Right lobe of liver (tissue), 6 donors: ENCODE data around the gene CDC42SE1. TPM values are rescaled to one million over a fixed set of nuclear protein-coding genes. Genes with fewer than 3 reads are reported as not detected.

Experiments used
- ATAC-seq, 4 donors: fragments of 200-7000 bp; cut with Tn5 transposase; one replicate each; pipeline ENCODE4 v1.9.1; 2020; ENCODE audit warnings: mild to moderate bottlenecking in 4 of 4, moderate library complexity in 4 of 4
- DNase-seq, 3 donors: peaks; one replicate each; pipeline ENCODE4 v3.0.0-alpha.2; 2020
- H3K27ac ChIP-seq, 3 donors: fragments of 200-600 bp; one replicate each; pipeline ENCODE4 v1.8.0; 2022
- H3K27me3 ChIP-seq, 2 donors: fragments of 200-600 bp; one replicate each; pipeline ENCODE4 v1.8.0; 2022
- H3K36me3 ChIP-seq, 4 donors: fragments of 200-600 bp; sonication (generic) in 1 of 4; one replicate each; pipeline versions ENCODE4 v1.5.1 to v1.8.0; 2017 to 2022; ENCODE audit warnings: control low read depth in 1 of 4
- H3K4me1 ChIP-seq, 4 donors: fragments of 200-600 bp; sonication (generic) in 1 of 4; one replicate each; pipeline versions ENCODE4 v1.5.1 to v1.8.0; 2017 to 2022; ENCODE audit warnings: control low read depth in 1 of 4
- H3K4me3 ChIP-seq, 3 donors: fragments of 200-600 bp; one replicate each; pipeline ENCODE4 v1.8.0; 2022
- H3K9me3 ChIP-seq, 4 donors: fragments of 200-600 bp; sonication (generic) in 1 of 4; one replicate each; pipeline versions ENCODE4 v1.5.1 to v1.8.0; 2017 to 2022; ENCODE audit warnings: control low read depth in 1 of 4
- POLR2A ChIP-seq: fragments of 450-650 bp; IDR thresholded peaks from one replicate; pipeline ENCODE4 v1.6.1; 2017; ENCODE audit warnings: antibody characterized with exemption, mild to moderate bottlenecking
- WGBS: methylation state at CpG from one replicate; pipeline ENCODE4 v1.1.6; 2018; ENCODE audit warnings: low coverage, low lambda C conversion rate; ENCODE audit not compliant: insufficient coverage; ENCODE audit errors: missing lambda C conversion rate; 5-methylcytosine and 5-hydroxymethylcytosine counted together
- intact Hi-C, 2 donors: fragments of 100-400 bp; cut with DNase I; formaldehyde crosslinking; loops; one replicate each; pipeline versions ENCODE4 v1.11.2 to v1.14.1; 2022
- small RNA-seq, 2 experiments: library from RNA; depleted of rRNA; stranded (forward); fragments of <200 nt; gene quantifications; one replicate each; pipeline ENCODE3, GENCODE V24; 2016
- total RNA-seq, 6 experiments: library from RNA; depleted of rRNA in 2 of 6; stranded (reverse); fragments of >200 nt in 2 of 6; fragmentation: NEBNext Ultra II Directional in 3 of 6; extraction: Animal tissue kit (Norgen Biotek cat#: 25700) in 3 of 6; gene quantifications; one replicate each; pipeline versions ENCODE4 v1.1.0 to v1.2.4, GENCODE V29; 2016 to 2023
- TF ChIP-seq, protein P1 (sequence below), 4 donors: fragments of 200-600 bp in 3 of 4; fragments of 450-650 bp in 1 of 4; IDR thresholded peaks; one replicate each; pipeline versions ENCODE4 v1.5.1 to v1.8.0; 2016 to 2022; ENCODE audit warnings: antibody characterized with exemption in 4 of 4, mild to moderate bottlenecking in 2 of 4
- donor health status: DM: no; HTN: yes; CAD: no.
- donor health status: DM: no; HTN: no; CAD: no.
- donor health status: DM: no; HTN: no; CAD: no.
- donor health status: DM: no; HTN: yes; CAD: no.
- donor health status: DM: no; HTN: yes; CAD: no.

The CDC42SE1 gene
- total RNA-seq, 6 experiments from 2014 or later = 15.9 to 37.5 (median 27.3) TPM

DNA sequence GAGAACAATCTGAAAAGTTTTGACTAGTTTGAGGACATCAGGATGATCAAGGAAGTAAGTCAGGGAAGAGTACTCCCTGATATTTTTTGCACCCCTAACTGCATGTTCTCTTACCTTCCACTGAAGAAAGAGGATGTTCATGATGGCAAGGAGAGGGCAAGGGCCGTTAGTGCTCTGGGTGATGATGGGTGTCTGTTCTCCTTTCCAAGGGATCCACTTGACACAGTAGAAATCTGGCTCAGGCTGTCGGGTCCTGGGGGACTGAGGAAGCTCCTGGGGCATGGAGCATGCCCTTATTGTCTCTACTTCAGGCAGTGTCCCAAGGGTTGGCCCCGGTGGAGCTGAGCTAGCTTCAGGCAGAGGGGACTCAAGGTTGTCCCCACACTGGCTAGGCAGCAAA is 57.4 kb downstream of the CDC42SE1 start:
- Histone ChIP-seq H3K27me3 (no peaks in the 10 kb centered on the region), H3K4me3 (no peak overlapping the region), H3K36me3 (peaks cover 0 to 33% (median 12%) of the 10 kb centered on the region in 4 donors), H3K4me1 (peaks cover 0 to 32% (median 14%) of the 10 kb centered on the region in 4 donors), H3K9me3 (no peaks in the 10 kb centered on the region), H3K27ac (no peak overlapping the region)
- 43% methylated on average over 1 of the region's 3 CpGs for WGBS
- intact Hi-C loops = no loop called here
- TF ChIP-seq, protein P1, sequence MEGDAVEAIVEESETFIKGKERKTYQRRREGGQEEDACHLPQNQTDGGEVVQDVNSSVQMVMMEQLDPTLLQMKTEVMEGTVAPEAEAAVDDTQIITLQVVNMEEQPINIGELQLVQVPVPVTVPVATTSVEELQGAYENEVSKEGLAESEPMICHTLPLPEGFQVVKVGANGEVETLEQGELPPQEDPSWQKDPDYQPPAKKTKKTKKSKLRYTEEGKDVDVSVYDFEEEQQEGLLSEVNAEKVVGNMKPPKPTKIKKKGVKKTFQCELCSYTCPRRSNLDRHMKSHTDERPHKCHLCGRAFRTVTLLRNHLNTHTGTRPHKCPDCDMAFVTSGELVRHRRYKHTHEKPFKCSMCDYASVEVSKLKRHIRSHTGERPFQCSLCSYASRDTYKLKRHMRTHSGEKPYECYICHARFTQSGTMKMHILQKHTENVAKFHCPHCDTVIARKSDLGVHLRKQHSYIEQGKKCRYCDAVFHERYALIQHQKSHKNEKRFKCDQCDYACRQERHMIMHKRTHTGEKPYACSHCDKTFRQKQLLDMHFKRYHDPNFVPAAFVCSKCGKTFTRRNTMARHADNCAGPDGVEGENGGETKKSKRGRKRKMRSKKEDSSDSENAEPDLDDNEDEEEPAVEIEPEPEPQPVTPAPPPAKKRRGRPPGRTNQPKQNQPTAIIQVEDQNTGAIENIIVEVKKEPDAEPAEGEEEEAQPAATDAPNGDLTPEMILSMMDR (IDR thresholded peaks at IDR 0.05) = no peak
- ATAC-seq (no peak), DNase-seq (no peak)

DNA sequence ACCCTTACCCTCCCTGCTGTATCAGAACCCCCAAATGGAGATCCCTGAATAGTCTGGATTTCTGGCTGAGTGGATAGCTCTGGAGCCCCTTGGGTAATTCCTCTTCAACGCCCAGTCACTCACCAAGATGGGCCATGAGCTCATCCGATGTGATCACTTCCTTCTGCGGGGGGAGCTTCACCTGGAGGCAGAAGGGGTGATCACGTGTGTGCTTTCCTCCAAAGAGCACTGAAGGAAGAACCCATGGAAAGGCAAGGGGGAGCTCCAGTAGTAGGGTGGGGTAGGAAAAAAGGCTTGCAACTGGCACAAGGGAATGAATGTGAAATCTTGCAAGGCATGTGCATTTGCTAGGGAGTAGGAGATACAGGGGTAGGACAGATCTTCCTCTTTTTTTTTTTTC is 57.8 kb downstream of the CDC42SE1 start:
- Histone ChIP-seq H3K27ac (no peak overlapping the region), H3K9me3 (no peaks in the 10 kb centered on the region), H3K36me3 (peaks cover 0 to 37% (median 13%) of the 10 kb centered on the region in 4 donors), H3K27me3 (no peaks in the 10 kb centered on the region), H3K4me3 (no peak overlapping the region), H3K4me1 (peaks cover 0 to 29% (median 14%) of the 10 kb centered on the region in 4 donors)
- no peak for TF ChIP-seq POLR2A
- TF ChIP-seq, protein P1 (IDR thresholded peaks at IDR 0.05) = no peak
- 53% methylated on average over 2 of the region's 4 CpGs for WGBS
- intact Hi-C loops = no loop called here
- DNase-seq (no peak), ATAC-seq (no peak)

Small RNA genes within 50 kb of the gene (small RNA-seq; reads per million reads assigned to genes)
- 0 reads per million in 2 experiments for gene RNU6-884P

Other genes with a start within 250 kb of the CDC42SE1 start
- 10 to 100 TPM; 24.7 to 31.9 (median 27.8) TPM for gene ARNT, start 183.0 kb downstream of the CDC42SE1 start, total RNA-seq
- not detected for gene CTXND2, start 172.5 kb downstream of the CDC42SE1 start, total RNA-seq
- gene SETDB1, start 133.3 kb downstream of the CDC42SE1 start, total RNA-seq = 10 to 100 TPM; 10.4 to 17.8 (median 12.9) TPM
- 100 to 1,000 TPM; 298 to 572 (median 459) TPM for gene CERS2, start 84.8 kb downstream of the CDC42SE1 start, total RNA-seq
- gene ANXA9, start 77.3 kb downstream of the CDC42SE1 start, total RNA-seq = 10 to 100 TPM in 5 of 6 experiments, 1 to 10 TPM in 1; 9.9 to 18.5 (median 15.1) TPM
- gene MINDY1, start 52.7 kb downstream of the CDC42SE1 start, total RNA-seq = 10 to 100 TPM; 10.1 to 19.7 (median 15.4) TPM
- gene PRUNE1, start 51.2 kb downstream of the CDC42SE1 start, total RNA-seq = 10 to 100 TPM in 4 of 6 experiments, 1 to 10 TPM in 2; 4.7 to 12.0 (median 10.1) TPM
- gene BNIPL, start 23.0 kb downstream of the CDC42SE1 start, total RNA-seq = under 1 TPM in 5 of 6 experiments, not detected in 1; 0.12 to 0.76 (median 0.42) TPM
- gene C1orf56, start 11.9 kb downstream of the CDC42SE1 start, total RNA-seq = 1 to 10 TPM; 2.4 to 5.7 (median 3.8) TPM
- gene MLLT11, start 775 bp upstream of the CDC42SE1 start, total RNA-seq = under 1 TPM; 0.24 to 0.56 (median 0.40) TPM
- gene GABPB2, start 11.1 kb upstream of the CDC42SE1 start, total RNA-seq = 1 to 10 TPM; 2.0 to 6.5 (median 5.0) TPM
- 1 to 10 TPM in 5 of 6 experiments, under 1 TPM in 1; 0.87 to 8.3 (median 4.1) TPM for gene SEMA6C, start 87.0 kb upstream of the CDC42SE1 start, total RNA-seq
- 1 to 10 TPM; 1.1 to 4.2 (median 2.2) TPM for gene TNFAIP8L2, start 97.0 kb upstream of the CDC42SE1 start, total RNA-seq
- 1 to 10 TPM; 2.7 to 6.4 (median 4.5) TPM for gene LYSMD1, start 106.3 kb upstream of the CDC42SE1 start, total RNA-seq
- 10 to 100 TPM in 2 of 6 experiments, 1 to 10 TPM in 4; 7.5 to 13.2 (median 8.5) TPM for gene SCNM1, start 106.5 kb upstream of the CDC42SE1 start, total RNA-seq
- gene TMOD4, start 116.4 kb upstream of the CDC42SE1 start, total RNA-seq = not detected
- gene VPS72, start 130.6 kb upstream of the CDC42SE1 start, total RNA-seq = 10 to 100 TPM; 10.0 to 19.2 (median 14.7) TPM
- gene PIP5K1A, start 138.9 kb upstream of the CDC42SE1 start, total RNA-seq = 10 to 100 TPM; 13.9 to 22.1 (median 17.2) TPM
- gene PSMD4, start 195.1 kb upstream of the CDC42SE1 start, total RNA-seq = 10 to 100 TPM; 72.2 to 95.6 (median 79.1) TPM
- gene ZNF687, start 222.7 kb upstream of the CDC42SE1 start, total RNA-seq = 10 to 100 TPM in 3 of 6 experiments, 1 to 10 TPM in 3; 7.6 to 14.2 (median 10.1) TPM